Measurements from ENCODE around the gene ZNF385B.
"Not testable (repeated sequence)": the region's sequence is repeated elsewhere in the genome, so short reads cannot be mapped to it uniquely, and the experiment has no call there.

The ZNF385B gene

DNA sequence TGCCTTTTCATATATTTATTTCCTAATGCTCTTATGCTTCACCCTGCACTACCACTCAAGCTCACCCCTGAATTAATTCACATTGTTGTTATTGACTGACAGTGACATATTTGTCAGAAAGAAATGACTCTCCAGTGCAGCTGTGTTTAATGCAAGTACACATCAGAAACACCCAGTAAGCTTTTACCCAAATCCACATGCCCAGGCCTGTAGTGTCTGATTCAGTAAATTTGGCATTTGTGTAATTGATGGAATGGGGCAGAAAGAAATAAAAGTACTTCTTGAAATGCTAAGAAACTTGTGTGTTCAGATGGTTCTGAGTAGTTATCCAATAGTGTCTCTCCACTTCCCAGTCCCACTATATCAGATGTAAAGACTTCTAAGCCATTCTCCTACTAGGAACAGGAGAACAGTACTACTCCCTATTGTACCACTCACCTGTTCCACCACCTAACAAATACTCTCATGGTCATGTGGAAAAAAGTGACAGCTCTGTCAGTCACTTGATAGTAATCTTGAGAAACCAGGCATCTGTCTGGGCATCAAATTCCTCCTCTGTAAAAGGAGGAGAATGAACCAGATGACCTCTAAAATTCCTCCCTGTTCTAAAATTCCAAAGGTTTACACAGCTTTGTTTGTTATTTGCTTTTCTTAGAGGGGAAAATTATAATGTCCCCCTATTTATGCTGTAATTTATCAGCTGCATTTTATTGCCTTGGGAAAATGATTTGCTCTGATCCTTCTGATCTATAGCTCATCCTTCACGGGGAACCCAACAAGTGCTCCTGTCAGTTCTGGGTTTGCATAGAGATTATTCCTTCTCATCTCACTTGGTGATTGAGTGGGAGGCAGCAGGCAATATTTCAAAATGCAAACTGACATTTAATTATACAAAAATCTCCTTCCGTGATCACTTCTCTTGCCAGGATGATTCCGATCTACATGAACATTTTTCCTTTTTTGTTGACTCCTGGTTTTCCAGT lies 70.9 kb downstream of the ZNF385B start:
- no peak for DNase-seq (ENCODE audit: low read depth)
- H3K4me3 ChIP-seq (ENCODE audit: low read depth, low read length): no peak overlapping the region
- TF ChIP-seq, protein P1, sequence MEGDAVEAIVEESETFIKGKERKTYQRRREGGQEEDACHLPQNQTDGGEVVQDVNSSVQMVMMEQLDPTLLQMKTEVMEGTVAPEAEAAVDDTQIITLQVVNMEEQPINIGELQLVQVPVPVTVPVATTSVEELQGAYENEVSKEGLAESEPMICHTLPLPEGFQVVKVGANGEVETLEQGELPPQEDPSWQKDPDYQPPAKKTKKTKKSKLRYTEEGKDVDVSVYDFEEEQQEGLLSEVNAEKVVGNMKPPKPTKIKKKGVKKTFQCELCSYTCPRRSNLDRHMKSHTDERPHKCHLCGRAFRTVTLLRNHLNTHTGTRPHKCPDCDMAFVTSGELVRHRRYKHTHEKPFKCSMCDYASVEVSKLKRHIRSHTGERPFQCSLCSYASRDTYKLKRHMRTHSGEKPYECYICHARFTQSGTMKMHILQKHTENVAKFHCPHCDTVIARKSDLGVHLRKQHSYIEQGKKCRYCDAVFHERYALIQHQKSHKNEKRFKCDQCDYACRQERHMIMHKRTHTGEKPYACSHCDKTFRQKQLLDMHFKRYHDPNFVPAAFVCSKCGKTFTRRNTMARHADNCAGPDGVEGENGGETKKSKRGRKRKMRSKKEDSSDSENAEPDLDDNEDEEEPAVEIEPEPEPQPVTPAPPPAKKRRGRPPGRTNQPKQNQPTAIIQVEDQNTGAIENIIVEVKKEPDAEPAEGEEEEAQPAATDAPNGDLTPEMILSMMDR (IDR thresholded peaks at IDR 0.05; ENCODE audit: low read depth, low read length): no peak
- TF ChIP-seq MYC (IDR thresholded peaks at IDR 0.05; ENCODE audit: low read depth, low read length): no peak
- no peak for TF ChIP-seq POLR2A (IDR thresholded peaks at IDR 0.05; ENCODE audit: extremely low read depth, insufficient read length)
- TF ChIP-seq, protein P2, sequence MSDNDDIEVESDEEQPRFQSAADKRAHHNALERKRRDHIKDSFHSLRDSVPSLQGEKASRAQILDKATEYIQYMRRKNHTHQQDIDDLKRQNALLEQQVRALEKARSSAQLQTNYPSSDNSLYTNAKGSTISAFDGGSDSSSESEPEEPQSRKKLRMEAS (IDR thresholded peaks at IDR 0.05; ENCODE audit: low read depth, low read length): no peak

DNA sequence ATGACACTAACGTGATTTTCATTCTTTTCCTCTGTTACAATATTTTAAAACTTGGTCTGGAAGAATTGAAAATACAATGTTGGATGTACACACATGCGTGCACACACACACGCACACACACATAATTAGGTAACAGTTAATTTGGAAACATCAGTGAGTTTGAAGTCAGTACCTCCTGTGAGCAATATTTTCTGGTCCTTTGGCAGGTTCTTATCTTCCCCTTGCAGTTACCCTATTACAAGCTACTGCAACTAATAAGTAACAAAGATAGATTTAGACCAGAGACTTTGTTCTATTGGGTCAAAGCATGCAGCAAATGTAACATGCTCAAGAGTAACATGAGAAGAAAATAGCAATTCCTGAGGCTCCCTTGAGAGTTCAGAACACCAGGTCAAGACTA lies 73.3 kb downstream of the ZNF385B start:
- no peak overlapping the region for H3K4me3 ChIP-seq (ENCODE audit: low read depth, low read length)
- no peak for TF ChIP-seq MYC (IDR thresholded peaks at IDR 0.05; ENCODE audit: low read depth, low read length)
- TF ChIP-seq, protein P2 (IDR thresholded peaks at IDR 0.05; ENCODE audit: low read depth, low read length): no peak
- TF ChIP-seq, protein P1 (IDR thresholded peaks at IDR 0.05; ENCODE audit: low read depth, low read length): no peak
- no peak for TF ChIP-seq POLR2A (IDR thresholded peaks at IDR 0.05; ENCODE audit: extremely low read depth, insufficient read length)
- no peak for DNase-seq (ENCODE audit: low read depth)

DNA sequence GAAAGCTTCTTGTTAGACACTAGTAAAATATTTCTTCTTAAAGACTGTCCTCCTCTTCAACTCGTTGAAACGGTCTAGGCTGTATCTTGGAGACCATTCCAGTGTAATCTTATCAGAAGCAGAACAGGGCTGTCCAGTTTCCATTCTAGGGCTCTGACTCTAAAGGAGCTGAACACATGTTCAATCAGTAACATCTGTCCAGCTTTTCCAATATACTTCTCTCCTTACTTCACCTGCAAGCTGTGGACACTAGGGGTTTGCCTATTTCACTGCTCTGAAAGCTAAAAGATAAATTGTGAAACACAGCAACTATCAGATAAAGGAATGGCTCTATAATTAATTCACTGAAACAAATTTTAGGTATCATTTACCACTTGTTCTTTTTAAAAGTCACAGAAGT lies 73.8 kb downstream of the ZNF385B start:
- TF ChIP-seq MYC (IDR thresholded peaks at IDR 0.05; ENCODE audit: low read depth, low read length) (no peak), POLR2A (IDR thresholded peaks at IDR 0.05; ENCODE audit: extremely low read depth, insufficient read length) (no peak)
- TF ChIP-seq, protein P1 (IDR thresholded peaks at IDR 0.05; ENCODE audit: low read depth, low read length): no peak
- TF ChIP-seq, protein P2 (IDR thresholded peaks at IDR 0.05; ENCODE audit: low read depth, low read length): no peak
- no peak overlapping the region for H3K4me3 ChIP-seq (ENCODE audit: low read depth, low read length)

DNA sequence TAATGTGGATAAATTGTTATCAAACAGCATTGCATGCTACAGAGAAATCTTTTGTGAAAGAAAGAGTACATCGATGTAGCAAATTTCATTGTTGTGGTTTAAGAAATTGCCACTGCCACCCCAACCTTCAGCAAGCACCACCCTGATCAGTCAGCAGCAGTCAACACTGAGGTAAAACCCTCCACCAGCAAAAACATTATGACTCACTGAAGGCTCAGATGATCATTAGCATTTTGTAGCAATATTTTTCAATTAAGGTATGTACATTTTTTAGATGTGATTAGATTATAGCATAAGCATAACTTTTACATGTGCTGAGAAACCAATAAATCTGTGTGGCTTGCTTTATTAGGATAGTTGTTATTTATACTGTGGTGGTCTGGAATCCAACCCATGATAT lies 75.5 kb downstream of the ZNF385B start:
- TF ChIP-seq POLR2A (IDR thresholded peaks at IDR 0.05; ENCODE audit: extremely low read depth, insufficient read length): no peak
- no peak for TF ChIP-seq MYC (IDR thresholded peaks at IDR 0.05; ENCODE audit: low read depth, low read length)
- TF ChIP-seq, protein P1 (IDR thresholded peaks at IDR 0.05; ENCODE audit: low read depth, low read length): no peak
- TF ChIP-seq, protein P2 (IDR thresholded peaks at IDR 0.05; ENCODE audit: low read depth, low read length): no peak
- no peak for DNase-seq (ENCODE audit: low read depth)
- H3K4me3 ChIP-seq (ENCODE audit: low read depth, low read length): no peak overlapping the region

More for the DNA sequence above, 73.8 kb downstream of the ZNF385B start:
- DNase-seq (ENCODE audit: low read depth): no peak

DNA sequence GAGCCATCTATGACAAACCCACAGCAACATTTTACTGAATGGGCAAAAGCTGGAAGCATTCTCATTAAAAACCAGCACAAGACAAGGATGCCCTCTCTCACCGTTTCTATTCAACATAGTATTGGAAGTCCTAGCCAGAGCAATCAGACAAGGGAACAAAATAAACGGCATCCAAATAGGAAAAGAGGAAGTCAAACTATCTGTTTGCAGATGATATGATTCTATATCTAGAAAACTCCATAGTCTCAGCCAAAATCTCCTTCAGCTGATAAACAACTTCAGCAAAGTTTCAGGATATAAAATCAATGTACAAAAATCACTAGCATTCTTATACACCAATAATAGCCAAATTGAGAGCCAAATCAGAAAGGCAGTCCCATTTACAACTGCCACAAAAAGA lies 79.1 kb downstream of the ZNF385B start:
- not testable (repeated sequence) for DNase-seq (ENCODE audit: low read depth); H3K4me3 ChIP-seq (ENCODE audit: low read depth, low read length)

DNA sequence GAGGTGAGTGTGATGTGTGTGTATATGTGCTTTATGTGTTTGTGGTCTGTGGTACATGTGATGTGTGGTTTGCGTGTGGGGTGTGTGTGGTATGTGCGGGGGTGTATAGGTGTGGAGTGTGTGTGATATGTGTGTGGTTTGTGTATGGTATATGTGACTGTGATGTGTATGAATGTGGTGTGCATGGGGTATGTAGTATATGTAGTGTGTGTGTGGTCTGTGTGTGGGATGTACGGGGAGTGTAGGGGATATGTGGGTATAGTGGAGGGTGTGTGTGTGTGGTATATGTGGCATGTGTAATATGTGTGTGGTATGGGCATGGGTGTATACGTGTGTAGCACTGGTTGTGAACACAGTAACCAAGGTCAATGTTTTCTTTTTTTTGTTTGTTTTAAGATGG lies 87.4 kb downstream of the ZNF385B start:
- DNase-seq (ENCODE audit: low read depth): no peak
- H3K4me3 ChIP-seq (ENCODE audit: low read depth, low read length): no peak overlapping the region
- TF ChIP-seq, protein P2 (IDR thresholded peaks at IDR 0.05; ENCODE audit: low read depth, low read length): no peak
- TF ChIP-seq POLR2A (IDR thresholded peaks at IDR 0.05; ENCODE audit: extremely low read depth, insufficient read length) (no peak), MYC (IDR thresholded peaks at IDR 0.05; ENCODE audit: low read depth, low read length) (no peak)
- TF ChIP-seq, protein P1 (IDR thresholded peaks at IDR 0.05; ENCODE audit: low read depth, low read length): no peak

Data from NB4 (cell line).